HEK293 (cell line): ENCODE results near the gene NFIX.
A peak's percentile ranks its signal among the peaks of the same experiment; 100 is the strongest.

Experiments
- CTCF ChIA-PET: fragments of 350-600 bp; formaldehyde crosslinking; extraction: SDS; loops from one replicate; lab custom pipeline; 2021; ENCODE audit warnings: antibody characterized with exemption; lab: Yijun Ruan, JAX
- POLR2A ChIA-PET: fragments of 300-600 bp; formaldehyde crosslinking; extraction: SDS; loops from one replicate; lab custom pipeline; 2020; ENCODE audit warnings: antibody characterized with exemption, inconsistent platforms; lab: Yijun Ruan, JAX
- H3K27ac ChIP-seq: fragments of 200-500 bp; sonication (Bioruptor generic); 2 replicates; pipeline ENCODE4 v1.5.1; 2014; ENCODE audit warnings: low read depth, low read length, control low read depth, inconsistent platforms; ENCODE audit errors: extremely low read depth
- H3K36me3 ChIP-seq, 2 experiments: fragments of 200-500 bp in 1 of 2; sonication (Bioruptor generic) in 1 of 2; 1 replicate in 1 of 2; 2 replicates in 1 of 2; pipeline ENCODE4 v1.5.1; 2014 to 2017; ENCODE audit warnings: inconsistent platforms in 2 of 2, low read length in 2 of 2; ENCODE audit not compliant: control insufficient read depth in 2 of 2, insufficient read depth in 1 of 2
- H3K4me1 ChIP-seq: fragments of 200-500 bp; sonication (Bioruptor generic); 2 replicates; pipeline ENCODE4 v1.5.1; 2014; ENCODE audit warnings: mild to moderate bottlenecking, low read length, inconsistent platforms; ENCODE audit not compliant: control insufficient read depth, insufficient read depth
- H3K4me3 ChIP-seq: 2 replicates; pipeline ENCODE4 v1.5.1; 2011; ENCODE audit warnings: low read depth, mild to moderate bottlenecking, control low read depth, low read length, moderate library complexity
- H3K9me3 ChIP-seq: fragments of 200-500 bp; sonication (Bioruptor generic); 2 replicates; pipeline ENCODE4 v1.5.1; 2014; ENCODE audit warnings: low read depth, low read length, inconsistent platforms; ENCODE audit not compliant: control insufficient read depth, insufficient read depth
- GLI4 ChIP-seq: fragments of 450-650 bp; formaldehyde crosslinking; IDR thresholded peaks from 2 replicates; pipeline ENCODE4 v1.5.1; 2016; ENCODE audit warnings: missing biosample characterization, missing genetic modification characterization
- GLIS2 ChIP-seq: fragments of 450-650 bp; formaldehyde crosslinking; IDR thresholded peaks from 2 replicates; pipeline ENCODE4 v1.5.1; 2016; ENCODE audit warnings: missing biosample characterization, missing genetic modification characterization
- KLF9 ChIP-seq: fragments of 450-650 bp; formaldehyde crosslinking; IDR thresholded peaks from 2 replicates; pipeline ENCODE4 v1.5.1; 2016; ENCODE audit warnings: missing biosample characterization, missing genetic modification characterization, low read depth
- REPIN1 ChIP-seq: fragments of 450-650 bp; formaldehyde crosslinking; IDR thresholded peaks from 2 replicates; pipeline ENCODE4 v1.5.1; 2017; ENCODE audit warnings: missing biosample characterization, missing genetic modification characterization, low read depth
- SCRT1 ChIP-seq: fragments of 450-650 bp; formaldehyde crosslinking; IDR thresholded peaks from 2 replicates; pipeline ENCODE4 v1.5.1; 2016; ENCODE audit warnings: missing biosample characterization, missing genetic modification characterization, borderline replicate concordance
- SCRT2 ChIP-seq: fragments of 450-650 bp; formaldehyde crosslinking; IDR thresholded peaks from 2 replicates; pipeline ENCODE4 v1.5.1; 2016; ENCODE audit warnings: missing biosample characterization, missing genetic modification characterization
- ZBTB1 ChIP-seq: fragments of 450-650 bp; formaldehyde crosslinking; IDR thresholded peaks from 2 replicates; pipeline ENCODE4 v1.5.1; 2016; ENCODE audit warnings: missing biosample characterization, missing genetic modification characterization
- ZEB2 ChIP-seq: fragments of 450-650 bp; formaldehyde crosslinking; IDR thresholded peaks from 2 replicates; pipeline ENCODE4 v1.5.1; 2016; ENCODE audit warnings: missing biosample characterization, missing genetic modification characterization
- ZNF2 ChIP-seq: fragments of 450-650 bp; formaldehyde crosslinking; IDR thresholded peaks from 2 replicates; pipeline ENCODE4 v1.5.1; 2016; ENCODE audit warnings: missing biosample characterization, missing genetic modification characterization
- ZNF23 ChIP-seq: fragments of 450-650 bp; formaldehyde crosslinking; IDR thresholded peaks from 2 replicates; pipeline ENCODE4 v1.5.1; 2016; ENCODE audit warnings: missing biosample characterization, missing genetic modification characterization, borderline replicate concordance
- ZNF311 ChIP-seq: fragments of 450-650 bp; formaldehyde crosslinking; IDR thresholded peaks from 2 replicates; pipeline ENCODE4 v1.5.1; 2017; ENCODE audit warnings: missing biosample characterization, missing genetic modification characterization, borderline replicate concordance
- ZNF514 ChIP-seq: fragments of 450-650 bp; formaldehyde crosslinking; IDR thresholded peaks from 2 replicates; pipeline ENCODE4 v1.5.1; 2016; ENCODE audit warnings: missing biosample characterization, missing genetic modification characterization
- ZNF548 ChIP-seq: fragments of 450-650 bp; formaldehyde crosslinking; IDR thresholded peaks from 2 replicates; pipeline ENCODE4 v1.5.1; 2016; ENCODE audit warnings: missing biosample characterization, missing genetic modification characterization
- ZNF621 ChIP-seq: fragments of 450-650 bp; formaldehyde crosslinking; IDR thresholded peaks from 2 replicates; pipeline ENCODE4 v1.5.1; 2017; ENCODE audit warnings: missing biosample characterization, missing genetic modification characterization
- ZNF658 ChIP-seq: fragments of 450-650 bp; formaldehyde crosslinking; IDR thresholded peaks from 2 replicates; pipeline ENCODE4; 2016; ENCODE audit warnings: missing biosample characterization, missing genetic modification characterization
- ZNF660 ChIP-seq: fragments of 450-650 bp; IDR thresholded peaks from 2 replicates; pipeline ENCODE4 v1.5.1; 2018; ENCODE audit warnings: missing biosample characterization, mild to moderate bottlenecking, missing genetic modification characterization
- TF ChIP-seq, protein P1 (sequence below): fragments of 450-650 bp; formaldehyde crosslinking; IDR thresholded peaks from 2 replicates; pipeline ENCODE4 v1.5.1; 2016; ENCODE audit warnings: missing biosample characterization, missing genetic modification characterization
- TF ChIP-seq, protein P2 (sequence below): fragments of 450-650 bp; formaldehyde crosslinking; IDR thresholded peaks from 2 replicates; pipeline ENCODE4 v1.5.1; 2016; ENCODE audit warnings: missing biosample characterization, missing genetic modification characterization

NFIX gene

DNA sequence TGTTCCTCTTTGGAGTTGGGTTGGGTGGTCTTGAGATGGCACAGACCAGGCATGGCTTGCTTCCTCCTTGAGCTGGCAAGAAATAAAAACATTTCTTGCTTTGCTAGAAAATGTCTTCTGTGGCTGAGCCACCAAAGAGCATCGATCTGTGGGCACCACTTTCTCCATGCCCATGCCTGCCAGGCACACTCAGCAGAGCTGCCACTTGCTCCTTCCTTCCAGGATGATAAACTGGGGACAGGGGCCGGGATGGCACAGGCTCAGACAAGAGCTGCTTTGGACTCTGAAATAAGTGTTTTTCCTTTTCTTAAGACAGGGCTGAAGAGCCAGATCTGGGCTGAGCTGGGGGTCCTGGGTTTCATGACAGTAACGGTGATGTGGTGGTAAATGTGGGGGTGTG, 32.8 kb downstream of the NFIX start (continued):
- no peak for TF ChIP-seq ZNF548 (tag by site-specific recombination)
- no peak for TF ChIP-seq ZNF658 (tag by site-specific recombination)
- TF ChIP-seq ZBTB1, result no peak
- TF ChIP-seq KLF9 (tag by site-specific recombination), result no peak
- no peak for TF ChIP-seq ZEB2
- no peak for TF ChIP-seq GLIS2 (tag by site-specific recombination)
- no peak for TF ChIP-seq ZNF514 (tag by site-specific recombination)

DNA sequence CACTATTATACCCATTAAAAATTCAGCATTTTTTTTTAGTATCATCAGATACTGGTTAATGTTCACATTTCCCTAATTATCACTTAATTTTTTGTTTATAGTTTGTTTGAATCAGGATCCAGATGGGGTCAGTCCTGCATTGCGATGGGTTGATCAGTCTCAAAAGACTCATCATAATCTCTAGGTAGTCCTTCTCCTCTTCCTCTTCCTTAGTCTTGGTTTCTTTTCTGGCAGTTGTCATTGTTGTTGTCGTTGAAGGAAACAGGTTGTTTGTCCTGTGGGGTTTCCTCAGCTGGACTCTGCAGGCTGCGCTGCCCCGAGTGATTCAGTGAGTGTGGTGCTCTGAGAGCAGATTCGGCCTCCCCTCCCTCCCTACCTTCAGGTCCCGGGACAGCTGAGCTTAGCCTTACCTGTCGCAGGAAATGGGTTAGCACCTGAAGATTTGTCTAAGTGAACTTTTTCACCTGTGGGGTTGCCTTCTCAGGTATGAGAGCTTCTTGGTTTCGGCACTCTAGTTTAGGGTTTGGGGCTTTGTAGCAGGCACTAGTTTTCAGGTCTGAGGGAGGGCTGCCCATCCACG, 34.1 kb downstream of the NFIX start:
- Histone ChIP-seq H3K27ac (no peak overlapping the region), H3K9me3 (no peaks in the 10 kb centered on the region), H3K36me3 (no peaks in the 10 kb centered on the region), H3K4me3 (no peak overlapping the region), H3K4me1 (peaks cover 22% of the 10 kb centered on the region)
- TF ChIP-seq ZNF660 (tag by site-specific recombination) (no peak), GLI4 (tag by site-specific recombination) (no peak), SCRT1 (peak; percentile 64; the same call in 1 of the 2 replicates), ZNF621 (no peak), ZNF2 (no peak), ZNF311 (tag by site-specific recombination) (no peak), SCRT2 (peak; percentile 74; the same call in 1 of the 2 replicates), REPIN1 (tag by site-specific recombination) (no peak)
- TF ChIP-seq, protein P1, sequence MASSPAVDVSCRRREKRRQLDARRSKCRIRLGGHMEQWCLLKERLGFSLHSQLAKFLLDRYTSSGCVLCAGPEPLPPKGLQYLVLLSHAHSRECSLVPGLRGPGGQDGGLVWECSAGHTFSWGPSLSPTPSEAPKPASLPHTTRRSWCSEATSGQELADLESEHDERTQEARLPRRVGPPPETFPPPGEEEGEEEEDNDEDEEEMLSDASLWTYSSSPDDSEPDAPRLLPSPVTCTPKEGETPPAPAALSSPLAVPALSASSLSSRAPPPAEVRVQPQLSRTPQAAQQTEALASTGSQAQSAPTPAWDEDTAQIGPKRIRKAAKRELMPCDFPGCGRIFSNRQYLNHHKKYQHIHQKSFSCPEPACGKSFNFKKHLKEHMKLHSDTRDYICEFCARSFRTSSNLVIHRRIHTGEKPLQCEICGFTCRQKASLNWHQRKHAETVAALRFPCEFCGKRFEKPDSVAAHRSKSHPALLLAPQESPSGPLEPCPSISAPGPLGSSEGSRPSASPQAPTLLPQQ, result no peak
- ChIA-PET POLR2A (interaction anchor here (0.6 to 1.3 kb wide), 3 partner anchors 22 to 152 kb away, joined by 3 to 4 read pairs (median 4); no protein-coding TSS in a partner anchor), CTCF (interaction anchor here (0.6 to 8.6 kb wide), 10 partner anchors 14 to 64 kb away, joined by 3 to 247 read pairs (median 9); no protein-coding TSS in a partner anchor)

DNA sequence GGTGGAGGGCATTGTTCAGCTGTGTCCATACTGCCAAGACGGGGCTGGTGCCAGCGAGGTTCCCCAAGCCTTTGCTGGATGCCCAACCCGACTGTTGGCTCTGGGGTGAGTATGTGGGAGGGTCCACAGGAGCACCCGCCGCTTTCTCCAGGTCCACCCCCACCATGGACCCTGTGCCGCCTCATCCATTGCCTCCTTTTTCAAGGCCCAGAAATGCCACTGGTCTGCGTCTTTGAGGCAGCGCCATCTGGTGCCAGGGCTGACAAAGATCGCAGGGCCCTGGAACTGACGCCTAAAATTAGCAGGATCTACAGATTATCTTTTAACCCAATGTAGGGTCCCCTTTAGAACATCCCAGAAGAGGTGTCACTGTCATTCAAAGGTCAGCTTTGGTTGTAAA, 34.6 kb downstream of the NFIX start:
- H3K4me3 ChIP-seq, result no peak overlapping the region
- H3K27ac ChIP-seq, result no peak overlapping the region
- H3K9me3 ChIP-seq, result no peaks in the 10 kb centered on the region
- ChIA-PET POLR2A (no interaction called here), CTCF (interaction anchor here (0.5 to 8.6 kb wide), 13 partner anchors 15 to 218 kb away, joined by 3 to 247 read pairs (median 5); no protein-coding TSS in a partner anchor)
- H3K4me1 ChIP-seq, result peaks cover 22% of the 10 kb centered on the region
- TF ChIP-seq ZNF23, result no peak
- TF ChIP-seq, protein P2, sequence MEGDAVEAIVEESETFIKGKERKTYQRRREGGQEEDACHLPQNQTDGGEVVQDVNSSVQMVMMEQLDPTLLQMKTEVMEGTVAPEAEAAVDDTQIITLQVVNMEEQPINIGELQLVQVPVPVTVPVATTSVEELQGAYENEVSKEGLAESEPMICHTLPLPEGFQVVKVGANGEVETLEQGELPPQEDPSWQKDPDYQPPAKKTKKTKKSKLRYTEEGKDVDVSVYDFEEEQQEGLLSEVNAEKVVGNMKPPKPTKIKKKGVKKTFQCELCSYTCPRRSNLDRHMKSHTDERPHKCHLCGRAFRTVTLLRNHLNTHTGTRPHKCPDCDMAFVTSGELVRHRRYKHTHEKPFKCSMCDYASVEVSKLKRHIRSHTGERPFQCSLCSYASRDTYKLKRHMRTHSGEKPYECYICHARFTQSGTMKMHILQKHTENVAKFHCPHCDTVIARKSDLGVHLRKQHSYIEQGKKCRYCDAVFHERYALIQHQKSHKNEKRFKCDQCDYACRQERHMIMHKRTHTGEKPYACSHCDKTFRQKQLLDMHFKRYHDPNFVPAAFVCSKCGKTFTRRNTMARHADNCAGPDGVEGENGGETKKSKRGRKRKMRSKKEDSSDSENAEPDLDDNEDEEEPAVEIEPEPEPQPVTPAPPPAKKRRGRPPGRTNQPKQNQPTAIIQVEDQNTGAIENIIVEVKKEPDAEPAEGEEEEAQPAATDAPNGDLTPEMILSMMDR, result peak; percentile 43; the same call in 1 of the 2 replicates
- TF ChIP-seq, all 188 proteins: peak for 1
- H3K36me3 ChIP-seq, result no peaks in the 10 kb centered on the region
